Left lung (tissue), 10 donors: ENCODE measurements around the gene PRKD1. TPM values are rescaled to one million over a fixed set of nuclear protein-coding genes. Genes with fewer than 3 reads are reported as not detected.

Experiments
- ATAC-seq: fragments of 200-7000 bp; cut with Tn5 transposase; one replicate; pipeline ENCODE4 v1.9.1; 2020; ENCODE audit warnings: moderate library complexity
- DNase-seq, 4 donors: peaks; one replicate each; pipeline ENCODE4 v3.0.0-alpha.2; 2013 to 2020
- H3K27ac ChIP-seq, 2 donors: fragments of 200-600 bp; sonication (generic) in 1 of 2; one replicate each; pipeline versions ENCODE4 v1.5.0 to v1.8.0; 2020 to 2021
- H3K27me3 ChIP-seq, 2 donors: fragments of 200-600 bp; sonication (generic) in 1 of 2; one replicate each; pipeline versions ENCODE4 v1.5.0 to v1.8.0; 2020 to 2021
- H3K36me3 ChIP-seq, 2 donors: fragments of 200-600 bp; sonication (generic) in 1 of 2; one replicate each; pipeline versions ENCODE4 v1.5.0 to v1.8.0; 2020 to 2021
- H3K4me1 ChIP-seq, 2 donors: fragments of 200-600 bp; one replicate each; pipeline ENCODE4 v1.8.0; 2021
- H3K4me3 ChIP-seq, 2 donors: fragments of 200-600 bp; sonication (generic) in 1 of 2; one replicate each; pipeline versions ENCODE4 v1.5.0 to v1.8.0; 2020 to 2021; ENCODE audit warnings: mild to moderate bottlenecking in 1 of 2
- H3K9me3 ChIP-seq, 2 donors: fragments of 200-600 bp; sonication (generic) in 1 of 2; one replicate each; pipeline versions ENCODE4 v1.5.0 to v1.8.0; 2020 to 2021
- intact Hi-C, 2 donors: fragments of 100-400 bp; cut with DNase I; formaldehyde crosslinking; loops; one replicate each; pipeline versions ENCODE4 v1.11.2 to v1.14.2; 2022
- polyA plus RNA-seq, 6 donors: library from polyadenylated mRNA; unstranded; fragments of 120-200 nt; gene quantifications; one replicate each; pipeline ENCODE4 v1.2.1, GENCODE V29; 2013; ENCODE audit not compliant: insufficient read length in 6 of 6
- total RNA-seq, 2 donors: library from RNA; stranded (reverse); fragmentation: NEBNext Ultra II Directional; extraction: Animal tissue kit (Norgen Biotek cat#: 25700); gene quantifications; one replicate each; pipeline ENCODE4 v1.2.1, GENCODE V29; 2021
- TF ChIP-seq, protein P1 (sequence below), 2 donors: fragments of 200-600 bp; sonication (generic) in 1 of 2; IDR thresholded peaks; one replicate each; pipeline versions ENCODE4 v1.5.0 to v1.8.0; 2021; ENCODE audit warnings: antibody characterized with exemption in 2 of 2
- donor health status: DM: no; HTN: yes; CAD: no.
- donor health status: DM: no; HTN: no; CAD: no.

The PRKD1 gene
- total and polyA plus RNA-seq, 8 donors = 13.6 to 35.1 (median 23.0) TPM

DNA sequence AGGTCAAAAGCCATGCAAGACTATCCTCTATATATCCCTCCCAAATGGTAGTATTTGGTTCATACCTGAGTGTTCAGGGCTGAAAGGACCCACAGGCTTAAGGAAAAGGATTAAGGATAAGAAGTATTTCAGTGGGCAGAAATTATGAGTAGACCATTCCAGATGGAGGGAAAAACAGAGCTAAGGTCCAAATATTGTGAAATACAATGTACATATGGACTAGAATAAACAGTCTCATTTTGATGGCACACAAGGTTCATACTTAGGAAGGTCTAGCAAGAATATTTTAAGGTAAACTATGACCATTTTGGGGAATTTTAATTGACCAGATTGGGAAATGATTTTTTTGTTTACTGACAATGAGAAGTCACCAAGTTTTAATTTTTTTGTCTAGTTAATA, 124.6 kb downstream of the PRKD1 start:
- DNase-seq = no peak
- no peaks in the 10 kb centered on the region for H3K36me3 ChIP-seq

DNA sequence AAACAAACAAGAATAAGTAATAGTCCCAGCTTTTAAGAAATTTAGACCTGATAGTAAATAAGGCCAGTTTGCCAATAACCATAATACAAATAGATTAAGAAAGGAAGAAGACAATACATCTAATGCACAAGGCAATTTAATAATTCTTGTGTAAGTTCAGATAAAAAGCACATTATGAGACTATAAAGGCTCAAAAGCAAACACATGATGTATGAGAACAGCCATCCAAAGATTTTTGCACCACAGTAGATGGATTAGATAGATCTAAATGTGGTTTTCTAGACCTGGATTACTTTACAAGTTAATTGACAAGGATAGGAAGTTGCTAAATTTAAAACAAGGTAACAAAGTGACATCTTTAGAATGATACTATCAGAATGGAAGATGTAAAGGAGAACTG, 125.4 kb downstream of the PRKD1 start:
- no peak overlapping the region for H3K4me3 ChIP-seq
- H3K4me1 ChIP-seq = peaks cover 3 to 7% of the 10 kb centered on the region in 2 donors
- ATAC-seq = no peak
- intact Hi-C loops = no loop called here
- H3K27me3 ChIP-seq = no peaks in the 10 kb centered on the region
- TF ChIP-seq, protein P1, sequence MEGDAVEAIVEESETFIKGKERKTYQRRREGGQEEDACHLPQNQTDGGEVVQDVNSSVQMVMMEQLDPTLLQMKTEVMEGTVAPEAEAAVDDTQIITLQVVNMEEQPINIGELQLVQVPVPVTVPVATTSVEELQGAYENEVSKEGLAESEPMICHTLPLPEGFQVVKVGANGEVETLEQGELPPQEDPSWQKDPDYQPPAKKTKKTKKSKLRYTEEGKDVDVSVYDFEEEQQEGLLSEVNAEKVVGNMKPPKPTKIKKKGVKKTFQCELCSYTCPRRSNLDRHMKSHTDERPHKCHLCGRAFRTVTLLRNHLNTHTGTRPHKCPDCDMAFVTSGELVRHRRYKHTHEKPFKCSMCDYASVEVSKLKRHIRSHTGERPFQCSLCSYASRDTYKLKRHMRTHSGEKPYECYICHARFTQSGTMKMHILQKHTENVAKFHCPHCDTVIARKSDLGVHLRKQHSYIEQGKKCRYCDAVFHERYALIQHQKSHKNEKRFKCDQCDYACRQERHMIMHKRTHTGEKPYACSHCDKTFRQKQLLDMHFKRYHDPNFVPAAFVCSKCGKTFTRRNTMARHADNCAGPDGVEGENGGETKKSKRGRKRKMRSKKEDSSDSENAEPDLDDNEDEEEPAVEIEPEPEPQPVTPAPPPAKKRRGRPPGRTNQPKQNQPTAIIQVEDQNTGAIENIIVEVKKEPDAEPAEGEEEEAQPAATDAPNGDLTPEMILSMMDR (IDR thresholded peaks at IDR 0.05) = no peak
- no peak for DNase-seq
- H3K36me3 ChIP-seq = no peaks in the 10 kb centered on the region
- no peak overlapping the region for H3K27ac ChIP-seq
- no peaks in the 10 kb centered on the region for H3K9me3 ChIP-seq

More for the DNA sequence above, 124.6 kb downstream of the PRKD1 start:
- Histone ChIP-seq H3K27me3 (no peaks in the 10 kb centered on the region), H3K9me3 (peaks cover 0 to 5% of the 10 kb centered on the region in 2 donors), H3K4me3 (no peak overlapping the region), H3K27ac (no peak overlapping the region), H3K4me1 (peaks cover 3 to 7% of the 10 kb centered on the region in 2 donors)
- no peak for ATAC-seq
- TF ChIP-seq, protein P1 (IDR thresholded peaks at IDR 0.05) = no peak
- intact Hi-C loops = no loop called here

DNA sequence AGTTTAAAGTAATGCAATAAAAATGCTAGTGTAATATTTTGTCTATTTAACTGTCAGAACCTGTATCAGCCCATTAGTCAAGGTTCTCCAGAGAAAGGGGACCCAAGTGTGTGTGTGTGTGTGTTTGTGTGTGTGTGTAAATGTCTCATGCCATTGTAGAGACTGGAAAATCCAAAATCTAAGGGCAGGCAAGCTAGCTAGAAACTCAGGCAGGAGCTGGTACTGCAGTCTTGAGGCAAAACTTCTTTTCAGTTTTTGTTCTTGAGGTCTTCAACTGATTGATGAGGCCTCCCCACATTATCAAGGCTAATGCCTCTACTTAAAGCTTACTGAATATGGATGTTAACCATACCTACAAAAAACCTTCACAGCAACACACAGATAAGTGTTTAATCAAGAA, 126.7 kb downstream of the PRKD1 start:
- intact Hi-C loops = no loop called here
- Histone ChIP-seq H3K36me3 (no peaks in the 10 kb centered on the region), H3K4me1 (peaks cover 0 to 5% of the 10 kb centered on the region in 2 donors), H3K27ac (no peak overlapping the region), H3K4me3 (no peak overlapping the region), H3K27me3 (no peaks in the 10 kb centered on the region), H3K9me3 (no peaks in the 10 kb centered on the region)
- TF ChIP-seq, protein P1 (IDR thresholded peaks at IDR 0.05) = no peak
- ATAC-seq (no peak), DNase-seq (no peak)

DNA sequence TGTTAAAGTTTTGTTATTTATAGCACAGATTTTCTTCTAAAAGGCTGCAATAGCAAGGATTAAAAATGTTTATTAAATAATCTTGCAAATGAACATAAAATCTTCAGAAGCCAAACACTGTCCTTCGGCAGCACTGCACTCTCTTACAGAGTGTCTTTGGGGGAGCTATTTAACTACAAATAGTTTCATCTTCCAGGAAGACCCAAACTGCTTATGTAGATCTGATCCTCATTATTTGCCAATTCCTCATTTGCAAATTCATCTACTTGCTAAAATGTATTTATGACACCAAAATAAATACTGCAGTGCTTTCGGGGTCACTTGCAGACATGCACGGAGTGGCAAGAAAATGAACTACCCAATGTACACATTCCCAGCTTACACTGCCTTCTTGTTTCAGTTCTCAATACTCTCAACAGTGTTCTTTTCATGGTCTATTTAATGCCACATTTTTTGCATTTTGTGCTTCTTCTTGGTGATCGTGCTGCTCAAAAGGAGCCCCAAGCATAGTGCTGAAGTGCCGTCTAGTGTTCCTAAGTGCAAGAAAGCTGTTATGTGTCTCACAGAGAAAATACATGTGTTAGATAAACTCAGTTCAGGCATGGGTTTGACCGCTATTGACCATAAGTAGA, 128.1 kb downstream of the PRKD1 start:
- ATAC-seq = peak; percentile 30
- DNase-seq = no peak

DNA sequence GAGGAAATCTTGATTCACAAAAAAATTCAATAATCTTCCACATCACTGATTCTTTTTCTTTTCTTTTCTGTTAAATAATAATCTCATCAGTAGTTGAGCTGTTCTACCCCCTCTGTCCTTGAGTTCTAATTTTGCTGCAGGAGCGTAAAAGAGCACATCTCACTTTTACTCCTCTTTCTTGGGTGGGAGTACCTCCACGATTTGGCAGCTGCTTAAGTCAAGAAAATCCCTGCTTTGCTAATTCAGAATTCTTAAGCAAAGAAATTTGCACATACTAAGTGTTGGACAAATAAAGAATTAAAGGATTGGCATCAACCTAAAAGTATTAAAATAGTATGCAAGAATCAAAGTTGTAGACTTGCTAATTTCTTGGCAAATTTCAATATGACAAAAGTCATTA, 128.8 kb downstream of the PRKD1 start:
- H3K36me3 ChIP-seq = no peaks in the 10 kb centered on the region
- no peak overlapping the region for H3K27ac ChIP-seq
- H3K4me3 ChIP-seq = no peak overlapping the region
- H3K9me3 ChIP-seq = no peaks in the 10 kb centered on the region
- TF ChIP-seq, protein P1 (IDR thresholded peaks at IDR 0.05) = no peak
- ATAC-seq (no peak), DNase-seq (no peak)
- H3K27me3 ChIP-seq = no peaks in the 10 kb centered on the region
- intact Hi-C loops = no loop called here
- H3K4me1 ChIP-seq = no peaks in the 10 kb centered on the region

More for the DNA sequence above, 128.1 kb downstream of the PRKD1 start:
- Histone ChIP-seq H3K27ac (no peak overlapping the region), H3K36me3 (no peaks in the 10 kb centered on the region), H3K9me3 (no peaks in the 10 kb centered on the region), H3K27me3 (no peaks in the 10 kb centered on the region), H3K4me1 (no peaks in the 10 kb centered on the region), H3K4me3 (no peak overlapping the region)
- intact Hi-C loops = no loop called here
- TF ChIP-seq, protein P1 (IDR thresholded peaks at IDR 0.05) = no peak
